ENCODE measurements around the gene AP1S2.

AP1S2 gene

DNA sequence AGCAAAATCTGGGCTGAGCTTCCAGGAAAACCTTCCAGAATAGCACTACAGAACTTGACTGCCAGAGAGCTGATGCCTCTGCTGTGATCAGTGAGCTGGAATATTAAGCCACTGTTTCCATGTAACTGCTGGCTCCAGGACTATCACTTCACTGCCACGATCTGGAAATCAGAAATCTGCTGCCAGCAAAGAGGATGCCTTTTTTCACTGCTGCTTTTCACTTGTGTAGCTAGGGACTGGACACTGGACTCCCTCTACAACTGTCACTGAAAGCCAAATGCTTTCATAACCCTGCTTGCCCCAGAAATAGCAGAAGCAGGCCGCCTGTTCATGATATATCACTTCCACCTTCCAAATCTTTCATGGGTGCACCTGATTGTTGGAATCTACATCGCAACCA, 9.4 kb upstream of the AP1S2 start:
- Histone ChIP-seq H4K8ac (ENCODE audit: low read depth, low read length) (no peak overlapping the region), H3K9ac (ENCODE audit: low read length) (no peak overlapping the region), H3K79me1 (ENCODE audit: low read length) (no peaks in the 10 kb centered on the region), H3K4me3 (ENCODE audit: low read length) (no peak overlapping the region), H3K56ac (ENCODE audit: low read length) (no peak overlapping the region), H3K79me2 (ENCODE audit: control insufficient read depth, insufficient read depth, low read length) (no peaks in the 10 kb centered on the region), H3K4ac (ENCODE audit: low read depth, low read length) (no peak overlapping the region), H3K4me1 (ENCODE audit: control insufficient read depth, low read depth, low read length) (peaks cover 1% of the 10 kb centered on the region), H3K27me3 (ENCODE audit: insufficient read depth, low read length, poor library complexity) (no peaks in the 10 kb centered on the region), H3K27ac (ENCODE audit: low read depth, low read length) (no peak overlapping the region), H2BK5ac (ENCODE audit: low read length) (no peak overlapping the region), H3K18ac (ENCODE audit: low read length) (no peak overlapping the region), H3K36me3 (ENCODE audit: control insufficient read depth, insufficient read depth, low read length) (no peaks in the 10 kb centered on the region), H3K4me2 (ENCODE audit: low read length) (no peak overlapping the region), H2AK5ac (ENCODE audit: low read length) (no peak overlapping the region), H3K23ac (ENCODE audit: low read length) (no peak overlapping the region), H2BK120ac (ENCODE audit: low read depth, low read length) (no peak overlapping the region), H2BK15ac (replicated peaks; ENCODE audit: low read depth) (no peak overlapping the region), H4K5ac (ENCODE audit: low read length) (no peak overlapping the region)
- no CpG with 5 or more reads among the region's 3 CpGs for WGBS (ENCODE audit: extremely low coverage, insufficient coverage, low lambda C conversion rate)
- no peak for DNase-seq

DNA sequence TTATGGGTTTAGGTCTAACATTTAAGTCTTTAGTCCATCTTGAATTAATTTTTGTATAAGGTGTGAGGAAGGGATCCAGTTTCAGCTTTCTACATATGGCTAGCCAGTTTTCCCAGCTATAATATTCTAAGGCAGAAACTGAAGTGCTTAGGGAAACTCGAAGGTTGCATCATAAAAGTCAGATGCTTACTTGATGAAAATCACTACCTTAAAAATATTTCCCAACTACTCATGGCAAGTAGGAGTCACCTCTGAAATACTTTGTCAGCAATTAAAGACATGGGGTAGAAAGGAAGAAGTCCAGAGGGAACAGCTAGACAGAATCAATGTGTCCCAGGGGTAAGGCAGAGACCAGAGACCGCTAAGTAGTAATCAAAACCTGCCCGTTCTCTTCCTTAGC, 6.3 kb upstream of the AP1S2 start:
- no CpG with 5 or more reads among the region's 3 CpGs for WGBS (ENCODE audit: extremely low coverage, insufficient coverage, low lambda C conversion rate)
- Histone ChIP-seq H3K23ac (ENCODE audit: low read length) (no peak overlapping the region), H3K27me3 (ENCODE audit: insufficient read depth, low read length, poor library complexity) (no peaks in the 10 kb centered on the region), H3K36me3 (ENCODE audit: control insufficient read depth, insufficient read depth, low read length) (no peaks in the 10 kb centered on the region), H3K27ac (ENCODE audit: low read depth, low read length) (no peak overlapping the region), H2BK5ac (ENCODE audit: low read length) (no peak overlapping the region), H3K79me1 (ENCODE audit: low read length) (no peaks in the 10 kb centered on the region), H2BK120ac (ENCODE audit: low read depth, low read length) (no peak overlapping the region), H4K5ac (ENCODE audit: low read length) (no peak overlapping the region), H3K56ac (ENCODE audit: low read length) (no peak overlapping the region), H3K18ac (ENCODE audit: low read length) (no peak overlapping the region), H3K4me2 (ENCODE audit: low read length) (no peak overlapping the region), H2AK5ac (ENCODE audit: low read length) (no peak overlapping the region), H3K4me1 (ENCODE audit: control insufficient read depth, low read depth, low read length) (peaks cover 1% of the 10 kb centered on the region), H4K8ac (ENCODE audit: low read depth, low read length) (no peak overlapping the region), H2BK15ac (replicated peaks; ENCODE audit: low read depth) (no peak overlapping the region), H3K4ac (ENCODE audit: low read depth, low read length) (no peak overlapping the region), H3K79me2 (ENCODE audit: control insufficient read depth, insufficient read depth, low read length) (no peaks in the 10 kb centered on the region), H3K9ac (ENCODE audit: low read length) (no peak overlapping the region), H3K4me3 (ENCODE audit: low read length) (no peak overlapping the region)
- no peak for DNase-seq

DNA sequence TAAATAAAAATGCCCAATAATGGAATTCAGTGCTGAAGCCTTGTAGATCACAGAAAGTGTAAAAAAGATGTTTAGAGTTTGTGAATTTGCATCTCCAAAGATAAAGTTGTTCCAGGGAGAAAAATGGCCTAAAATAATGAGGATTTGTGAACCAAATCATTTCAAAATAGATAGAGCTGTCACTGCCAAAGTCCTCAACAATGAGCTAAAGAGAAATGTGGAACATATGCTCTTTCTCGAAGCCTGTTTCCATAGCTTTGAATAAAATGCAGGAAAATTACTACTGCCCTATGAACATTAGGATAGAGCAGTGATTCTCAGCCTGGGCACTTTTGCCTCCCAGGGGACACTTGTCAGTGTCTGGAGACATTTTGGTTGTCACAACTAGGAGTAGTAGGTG, 3.4 kb upstream of the AP1S2 start:
- Histone ChIP-seq H3K27me3 (ENCODE audit: insufficient read depth, low read length, poor library complexity) (no peaks in the 10 kb centered on the region), H3K4me3 (ENCODE audit: low read length) (no peak overlapping the region), H3K27ac (ENCODE audit: low read depth, low read length) (no peak overlapping the region), H2BK15ac (replicated peaks; ENCODE audit: low read depth) (no peak overlapping the region), H2BK5ac (ENCODE audit: low read length) (no peak overlapping the region), H3K56ac (ENCODE audit: low read length) (no peak overlapping the region), H3K4ac (ENCODE audit: low read depth, low read length) (no peak overlapping the region), H2BK120ac (ENCODE audit: low read depth, low read length) (no peak overlapping the region), H4K5ac (ENCODE audit: low read length) (no peak overlapping the region), H3K36me3 (ENCODE audit: control insufficient read depth, insufficient read depth, low read length) (no peaks in the 10 kb centered on the region), H3K9ac (ENCODE audit: low read length) (no peak overlapping the region), H2AK5ac (ENCODE audit: low read length) (no peak overlapping the region), H3K4me2 (ENCODE audit: low read length) (no peak overlapping the region), H3K18ac (ENCODE audit: low read length) (no peak overlapping the region), H3K79me1 (ENCODE audit: low read length) (no peaks in the 10 kb centered on the region), H3K79me2 (ENCODE audit: control insufficient read depth, insufficient read depth, low read length) (peaks cover 10% of the 10 kb centered on the region), H3K23ac (ENCODE audit: low read length) (no peak overlapping the region), H4K8ac (ENCODE audit: low read depth, low read length) (no peak overlapping the region), H3K4me1 (ENCODE audit: control insufficient read depth, low read depth, low read length) (no peaks in the 10 kb centered on the region)
- no CpG with 5 or more reads among the region's 1 CpG for WGBS (ENCODE audit: extremely low coverage, insufficient coverage, low lambda C conversion rate)
- no peak for DNase-seq

DNA sequence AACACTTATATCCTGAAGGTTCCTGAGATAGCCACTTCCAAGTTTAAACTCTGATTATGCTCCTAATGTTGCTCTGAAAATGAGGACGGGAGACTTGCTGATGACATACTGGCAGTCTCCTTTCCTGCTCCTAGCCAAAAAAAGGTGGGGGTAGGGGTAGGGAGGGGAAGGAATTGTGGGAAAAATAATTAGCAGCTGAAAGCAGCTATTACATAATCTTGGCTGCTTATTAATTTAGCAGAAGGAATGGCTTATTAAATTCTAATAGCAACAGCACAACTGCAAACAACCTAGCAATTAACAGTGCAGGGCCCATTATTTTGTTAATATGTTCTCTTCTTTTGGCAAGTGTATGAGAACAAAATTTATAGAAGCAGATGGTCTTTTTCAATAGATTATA, 2.0 kb upstream of the AP1S2 start:
- Histone ChIP-seq H3K4me2 (ENCODE audit: low read length) (no peak overlapping the region), H2BK15ac (replicated peaks; ENCODE audit: low read depth) (no peak overlapping the region), H3K27me3 (ENCODE audit: insufficient read depth, low read length, poor library complexity) (no peaks in the 10 kb centered on the region), H3K9ac (ENCODE audit: low read length) (peak overlapping the region; percentile 21), H2BK120ac (ENCODE audit: low read depth, low read length) (no peak overlapping the region), H3K4me3 (ENCODE audit: low read length) (no peak overlapping the region), H3K18ac (ENCODE audit: low read length) (no peak overlapping the region), H3K79me1 (ENCODE audit: low read length) (no peaks in the 10 kb centered on the region), H4K8ac (ENCODE audit: low read depth, low read length) (no peak overlapping the region), H4K5ac (ENCODE audit: low read length) (no peak overlapping the region), H3K23ac (ENCODE audit: low read length) (no peak overlapping the region), H3K4me1 (ENCODE audit: control insufficient read depth, low read depth, low read length) (no peaks in the 10 kb centered on the region), H3K56ac (ENCODE audit: low read length) (no peak overlapping the region), H2AK5ac (ENCODE audit: low read length) (no peak overlapping the region), H3K4ac (ENCODE audit: low read depth, low read length) (no peak overlapping the region), H2BK5ac (ENCODE audit: low read length) (no peak overlapping the region), H3K27ac (ENCODE audit: low read depth, low read length) (no peak overlapping the region), H3K36me3 (ENCODE audit: control insufficient read depth, insufficient read depth, low read length) (no peaks in the 10 kb centered on the region), H3K79me2 (ENCODE audit: control insufficient read depth, insufficient read depth, low read length) (peaks cover 16% of the 10 kb centered on the region)
- no CpG with 5 or more reads among the region's 1 CpG for WGBS (ENCODE audit: extremely low coverage, insufficient coverage, low lambda C conversion rate)
- no peak for DNase-seq

DNA sequence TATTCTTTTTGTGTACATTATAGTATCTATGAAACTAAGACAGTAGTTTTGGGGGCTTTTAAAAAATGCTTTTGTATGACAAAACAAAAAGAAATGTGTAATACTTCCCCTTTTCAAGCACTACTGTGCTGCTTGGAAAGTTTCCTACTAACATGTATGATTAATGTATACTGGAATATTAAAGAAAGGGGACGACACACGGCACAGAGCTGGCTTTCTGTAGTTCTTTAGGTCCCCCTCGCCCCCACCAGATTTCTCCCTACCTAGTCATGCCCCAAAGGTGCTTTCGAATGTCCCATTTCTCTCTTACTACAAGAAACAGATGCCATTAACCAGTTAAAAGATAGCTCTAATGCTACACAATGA, 1.6 kb upstream of the AP1S2 start:
- H3K9ac ChIP-seq (ENCODE audit: low read length): no peak overlapping the region
- H2BK5ac ChIP-seq (ENCODE audit: low read length): no peak overlapping the region
- DNase-seq: no peak
- no peak overlapping the region for H4K5ac ChIP-seq (ENCODE audit: low read length)
- H3K27me3 ChIP-seq (ENCODE audit: insufficient read depth, low read length, poor library complexity): no peaks in the 10 kb centered on the region
- no peaks in the 10 kb centered on the region for H3K79me1 ChIP-seq (ENCODE audit: low read length)
- H3K27ac ChIP-seq (ENCODE audit: low read depth, low read length): no peak overlapping the region
- no peak overlapping the region for H3K4me3 ChIP-seq (ENCODE audit: low read length)
- no CpG with 5 or more reads among the region's 4 CpGs for WGBS (ENCODE audit: extremely low coverage, insufficient coverage, low lambda C conversion rate)
- no peak overlapping the region for H2BK15ac ChIP-seq (replicated peaks; ENCODE audit: low read depth)
- no peak overlapping the region for H3K18ac ChIP-seq (ENCODE audit: low read length)
- no peaks in the 10 kb centered on the region for H3K4me1 ChIP-seq (ENCODE audit: control insufficient read depth, low read depth, low read length)
- H2AK5ac ChIP-seq (ENCODE audit: low read length): no peak overlapping the region
- H2BK120ac ChIP-seq (ENCODE audit: low read depth, low read length): no peak overlapping the region
- H4K8ac ChIP-seq (ENCODE audit: low read depth, low read length): no peak overlapping the region
- no peak overlapping the region for H3K4ac ChIP-seq (ENCODE audit: low read depth, low read length)
- peaks cover 16% of the 10 kb centered on the region for H3K79me2 ChIP-seq (ENCODE audit: control insufficient read depth, insufficient read depth, low read length)
- H3K36me3 ChIP-seq (ENCODE audit: control insufficient read depth, insufficient read depth, low read length): no peaks in the 10 kb centered on the region
- H3K56ac ChIP-seq (ENCODE audit: low read length): peak overlapping the region; percentile 34
- no peak overlapping the region for H3K4me2 ChIP-seq (ENCODE audit: low read length)
- H3K23ac ChIP-seq (ENCODE audit: low read length): no peak overlapping the region

DNA sequence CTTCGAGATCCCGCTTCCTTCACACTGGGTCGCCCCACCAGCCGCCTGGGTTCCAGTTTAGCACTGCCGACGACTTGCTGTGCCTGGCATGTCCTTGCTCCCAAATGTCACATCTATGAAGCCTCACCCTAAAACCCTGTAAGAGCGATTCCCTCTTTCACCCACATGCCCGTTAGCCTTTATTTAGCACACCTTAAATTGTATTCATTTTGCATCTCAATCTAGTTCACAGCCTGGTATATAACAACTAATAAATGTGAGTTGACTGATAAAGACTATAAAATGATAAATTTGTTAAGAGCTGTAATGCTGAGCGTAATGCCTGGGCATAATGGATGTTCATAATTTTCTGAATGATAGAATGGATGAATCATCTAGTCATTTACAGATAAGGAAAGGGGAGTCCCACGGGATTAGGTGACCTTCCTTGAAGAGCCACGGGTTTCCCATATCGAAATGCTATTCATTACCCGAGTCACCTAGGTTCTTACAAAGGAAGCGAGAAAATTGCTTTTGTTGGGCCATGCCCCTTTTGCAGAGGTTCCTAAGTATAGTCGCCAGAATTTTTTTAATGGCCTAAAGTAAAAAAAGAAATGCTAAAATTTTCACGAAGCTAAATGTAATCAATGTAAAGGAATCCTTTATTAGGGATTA, 1.1 kb upstream of the AP1S2 start:
- WGBS (ENCODE audit: extremely low coverage, insufficient coverage, low lambda C conversion rate): no CpG with 5 or more reads among the region's 16 CpGs

More for the DNA sequence above, 1.1 kb upstream of the AP1S2 start:
- Histone ChIP-seq H3K27me3 (ENCODE audit: insufficient read depth, low read length, poor library complexity) (no peaks in the 10 kb centered on the region), H2BK15ac (replicated peaks; ENCODE audit: low read depth) (no peak overlapping the region), H3K18ac (ENCODE audit: low read length) (peak overlapping the region; percentile 1), H4K5ac (ENCODE audit: low read length) (no peak overlapping the region), H3K4me2 (ENCODE audit: low read length) (peak overlapping the region; percentile 49), H3K36me3 (ENCODE audit: control insufficient read depth, insufficient read depth, low read length) (no peaks in the 10 kb centered on the region), H3K4ac (ENCODE audit: low read depth, low read length) (no peak overlapping the region), H2BK120ac (ENCODE audit: low read depth, low read length) (no peak overlapping the region), H2AK5ac (ENCODE audit: low read length) (no peak overlapping the region), H3K79me1 (ENCODE audit: low read length) (no peaks in the 10 kb centered on the region), H3K79me2 (ENCODE audit: control insufficient read depth, insufficient read depth, low read length) (peaks cover 18% of the 10 kb centered on the region), H3K9ac (ENCODE audit: low read length) (peak overlapping the region; percentile 69), H3K56ac (ENCODE audit: low read length) (peak overlapping the region; percentile 92), H3K23ac (ENCODE audit: low read length) (no peak overlapping the region), H3K4me3 (ENCODE audit: low read length) (peak overlapping the region; percentile 68), H3K27ac (ENCODE audit: low read depth, low read length) (peak overlapping the region; percentile 88), H2BK5ac (ENCODE audit: low read length) (no peak overlapping the region), H3K4me1 (ENCODE audit: control insufficient read depth, low read depth, low read length) (no peaks in the 10 kb centered on the region), H4K8ac (ENCODE audit: low read depth, low read length) (no peak overlapping the region)
- DNase-seq: no peak
